Mammary epithelial cell (primary cell): Measurements from ENCODE around the gene LRWD1.

Experiments
- EZH2 ChIP-seq: IDR thresholded peaks from 2 replicates; pipeline ENCODE4 v1.6.1; 2012; ENCODE audit warnings: low read length, inconsistent platforms, borderline replicate concordance
- TF ChIP-seq, protein P1 (sequence below), 2 donors: IDR thresholded peaks in 1 of 2; conservative IDR thresholded peaks in 1 of 2; 2 replicates each; pipeline ENCODE4 v1.5.1; 2011 to 2012; ENCODE audit warnings: inconsistent platforms in 2 of 2, low read length in 2 of 2, mild to moderate bottlenecking in 2 of 2, control low read depth in 1 of 2, low read depth in 1 of 2; ENCODE audit not compliant: insufficient read depth in 1 of 2; ENCODE audit errors: extremely low read depth in 1 of 2

DNA sequence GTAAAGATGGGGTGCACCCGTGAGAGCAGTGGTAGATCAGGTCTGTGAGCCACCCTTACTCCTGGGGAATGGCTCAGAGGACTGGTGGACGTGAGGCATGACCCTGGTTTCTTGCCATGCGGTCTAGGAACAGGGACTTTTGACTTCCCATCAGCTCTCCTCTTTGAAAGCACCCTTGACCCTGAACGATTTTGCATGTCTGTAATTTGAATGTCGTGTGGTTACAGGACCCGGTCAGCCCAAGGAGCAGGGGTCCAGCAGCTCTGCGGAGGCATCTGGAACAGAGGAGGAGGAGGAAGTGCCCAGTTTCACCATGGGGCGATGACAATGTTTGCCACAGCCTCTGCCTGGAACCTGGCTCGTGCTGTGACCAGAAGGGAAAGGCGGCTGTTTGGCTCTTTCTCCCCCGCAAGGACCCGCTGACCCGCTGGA, 40.0 kb upstream of the LRWD1 start:
- TF ChIP-seq, protein P1, sequence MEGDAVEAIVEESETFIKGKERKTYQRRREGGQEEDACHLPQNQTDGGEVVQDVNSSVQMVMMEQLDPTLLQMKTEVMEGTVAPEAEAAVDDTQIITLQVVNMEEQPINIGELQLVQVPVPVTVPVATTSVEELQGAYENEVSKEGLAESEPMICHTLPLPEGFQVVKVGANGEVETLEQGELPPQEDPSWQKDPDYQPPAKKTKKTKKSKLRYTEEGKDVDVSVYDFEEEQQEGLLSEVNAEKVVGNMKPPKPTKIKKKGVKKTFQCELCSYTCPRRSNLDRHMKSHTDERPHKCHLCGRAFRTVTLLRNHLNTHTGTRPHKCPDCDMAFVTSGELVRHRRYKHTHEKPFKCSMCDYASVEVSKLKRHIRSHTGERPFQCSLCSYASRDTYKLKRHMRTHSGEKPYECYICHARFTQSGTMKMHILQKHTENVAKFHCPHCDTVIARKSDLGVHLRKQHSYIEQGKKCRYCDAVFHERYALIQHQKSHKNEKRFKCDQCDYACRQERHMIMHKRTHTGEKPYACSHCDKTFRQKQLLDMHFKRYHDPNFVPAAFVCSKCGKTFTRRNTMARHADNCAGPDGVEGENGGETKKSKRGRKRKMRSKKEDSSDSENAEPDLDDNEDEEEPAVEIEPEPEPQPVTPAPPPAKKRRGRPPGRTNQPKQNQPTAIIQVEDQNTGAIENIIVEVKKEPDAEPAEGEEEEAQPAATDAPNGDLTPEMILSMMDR (conservative IDR thresholded peaks at IDR 0.05 in 1 of 2, IDR thresholded peaks at IDR 0.05 in 1 of 2; ENCODE audit: extremely low read depth in 1 of 2, insufficient read depth in 1 of 2, low read depth in 1 of 2, low read length in 2 of 2), result no peak
- TF ChIP-seq EZH2, result no peak
